Measurements from ENCODE around the gene ADAMTS17.

ADAMTS17 gene

GRCh38 chr15:100134586-100134985 lies 207.2 kb downstream of the ADAMTS17 start:
- no peak for DNase-seq (ENCODE audit: low read depth, low spot score)

- DNase-seq (ENCODE audit: low read depth, low spot score), result no peak
Measured at GRCh38 chr15:100134089-100134583, 207.6 kb downstream of the ADAMTS17 start.

- DNase-seq (ENCODE audit: low read depth, low spot score), result no peak
Measured at GRCh38 chr15:100133001-100133400, 208.8 kb downstream of the ADAMTS17 start.

GRCh38 chr15:100132309-100132708 lies 209.5 kb downstream of the ADAMTS17 start:
- DNase-seq (ENCODE audit: low read depth, low spot score), result no peak

GRCh38 chr15:100131321-100132224 lies 210.2 kb downstream of the ADAMTS17 start:
- peak; percentile 37 for DNase-seq (ENCODE audit: low read depth, low spot score)

GRCh38 chr15:100129677-100130076 lies 212.1 kb downstream of the ADAMTS17 start:
- DNase-seq (ENCODE audit: low read depth, low spot score), result no peak

GRCh38 chr15:100125401-100126191 lies 216.2 kb downstream of the ADAMTS17 start:
- no peak for DNase-seq (ENCODE audit: low read depth, low spot score)

- DNase-seq (ENCODE audit: low read depth, low spot score), result no peak
Measured at GRCh38 chr15:100124936-100125335, 216.8 kb downstream of the ADAMTS17 start.

- DNase-seq (ENCODE audit: low read depth, low spot score), result no peak
Measured at GRCh38 chr15:100124361-100124760, 217.4 kb downstream of the ADAMTS17 start.

GRCh38 chr15:100123611-100124010 lies 218.2 kb downstream of the ADAMTS17 start:
- no peak for DNase-seq (ENCODE audit: low read depth, low spot score)

GRCh38 chr15:100121285-100121684 lies 220.5 kb downstream of the ADAMTS17 start:
- no peak for DNase-seq (ENCODE audit: low read depth, low spot score)

GRCh38 chr15:100120111-100120510 lies 221.7 kb downstream of the ADAMTS17 start:
- DNase-seq (ENCODE audit: low read depth, low spot score), result no peak

- DNase-seq (ENCODE audit: low read depth, low spot score), result no peak
Measured at GRCh38 chr15:100118546-100118945, 223.2 kb downstream of the ADAMTS17 start.

GRCh38 chr15:100116416-100117190 lies 225.2 kb downstream of the ADAMTS17 start:
- no peak for DNase-seq (ENCODE audit: low read depth, low spot score)

GRCh38 chr15:100115711-100116090 lies 226.1 kb downstream of the ADAMTS17 start:
- peak; percentile 80 for DNase-seq (ENCODE audit: low read depth, low spot score)

- no peak for DNase-seq (ENCODE audit: low read depth, low spot score)
Measured at GRCh38 chr15:100115066-100115710, 226.6 kb downstream of the ADAMTS17 start.

GRCh38 chr15:100114571-100114970 lies 227.2 kb downstream of the ADAMTS17 start:
- DNase-seq (ENCODE audit: low read depth, low spot score), result peak; percentile 89

- peak; percentile 96 for DNase-seq (ENCODE audit: low read depth, low spot score)
Measured at GRCh38 chr15:100114100-100114499, 227.7 kb downstream of the ADAMTS17 start.

GRCh38 chr15:100113351-100114080 lies 228.3 kb downstream of the ADAMTS17 start:
- DNase-seq (ENCODE audit: low read depth, low spot score), result peak; percentile 86

GRCh38 chr15:100112636-100113305 lies 229.0 kb downstream of the ADAMTS17 start:
- peak; percentile 26 for DNase-seq (ENCODE audit: low read depth, low spot score)
